ENCODE data around the gene FRK.

Gene FRK

DNA sequence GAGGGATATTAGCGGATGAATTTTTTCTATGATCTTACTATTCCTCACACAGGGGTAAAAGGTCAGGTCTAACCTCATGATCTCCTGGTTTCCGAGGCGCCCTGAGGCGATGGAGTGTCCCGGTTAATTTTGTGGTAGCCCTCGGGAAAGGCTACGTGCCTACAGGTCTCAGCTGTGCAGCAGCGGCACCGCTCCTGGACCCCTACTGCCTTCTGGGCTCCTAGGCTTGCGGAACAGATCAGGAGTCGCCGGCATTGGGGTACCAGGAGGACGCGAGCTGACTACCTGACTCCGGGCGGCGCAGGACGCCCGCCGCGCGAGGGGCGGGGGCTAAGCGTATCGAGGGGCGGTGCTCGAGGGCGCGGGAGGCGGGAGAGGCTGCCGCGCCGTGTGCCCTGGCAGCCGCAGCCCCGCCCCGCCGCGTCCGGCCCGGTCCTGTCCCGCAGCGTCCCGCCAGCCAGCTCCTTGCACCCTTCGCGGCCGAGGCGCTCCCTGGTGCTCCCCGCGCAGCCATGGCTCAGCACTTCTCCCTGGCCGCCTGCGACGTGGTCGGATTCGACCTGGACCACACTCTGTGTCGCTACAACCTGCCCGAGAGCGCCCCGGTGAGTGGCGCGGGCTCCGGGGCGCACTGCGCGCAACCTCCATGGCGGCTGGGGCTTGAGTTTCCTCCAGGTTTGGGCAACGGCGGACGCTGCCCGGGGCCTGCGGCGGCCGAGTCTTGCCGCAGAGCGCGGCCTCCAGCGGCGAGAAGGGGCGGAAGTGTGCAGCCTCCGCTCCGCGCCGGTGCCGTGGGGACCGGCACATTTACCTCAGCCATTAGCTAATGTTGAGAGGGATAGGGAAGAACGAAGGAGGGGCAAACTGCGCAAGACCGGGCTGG, 40.0 kb upstream of the FRK start, which contains the start of gene NT5DC1 (continued):
- TF ChIP-seq ZNF18 (tag by site-specific recombination; IDR thresholded peaks at IDR 0.05) = 0 out of 2 replicates have a peak, but pooled peaks have one; percentile 11
- peak; percentile 90; the same call in 1 of the 2 replicates for TF ChIP-seq ZNF792 (tag by site-specific recombination; IDR thresholded peaks at IDR 0.05)
- no peak for TF ChIP-seq ZNF211 (tag by site-specific recombination; IDR thresholded peaks at IDR 0.05; ENCODE audit: low read depth)
- no peak for TF ChIP-seq ZNF292 (tag by site-specific recombination; IDR thresholded peaks at IDR 0.05; ENCODE audit: borderline replicate concordance, low read depth)
- TF ChIP-seq GFI1B (tag by site-specific recombination; IDR thresholded peaks at IDR 0.05) = no peak
- no peak for TF ChIP-seq HOXD13 (CRISPR knock-in tag; IDR thresholded peaks at IDR 0.05; ENCODE audit: borderline replicate concordance)
- TF ChIP-seq MEIS1 (CRISPR knock-in tag; IDR thresholded peaks at IDR 0.05; ENCODE audit: borderline replicate concordance) = no peak
- TF ChIP-seq, protein P1, sequence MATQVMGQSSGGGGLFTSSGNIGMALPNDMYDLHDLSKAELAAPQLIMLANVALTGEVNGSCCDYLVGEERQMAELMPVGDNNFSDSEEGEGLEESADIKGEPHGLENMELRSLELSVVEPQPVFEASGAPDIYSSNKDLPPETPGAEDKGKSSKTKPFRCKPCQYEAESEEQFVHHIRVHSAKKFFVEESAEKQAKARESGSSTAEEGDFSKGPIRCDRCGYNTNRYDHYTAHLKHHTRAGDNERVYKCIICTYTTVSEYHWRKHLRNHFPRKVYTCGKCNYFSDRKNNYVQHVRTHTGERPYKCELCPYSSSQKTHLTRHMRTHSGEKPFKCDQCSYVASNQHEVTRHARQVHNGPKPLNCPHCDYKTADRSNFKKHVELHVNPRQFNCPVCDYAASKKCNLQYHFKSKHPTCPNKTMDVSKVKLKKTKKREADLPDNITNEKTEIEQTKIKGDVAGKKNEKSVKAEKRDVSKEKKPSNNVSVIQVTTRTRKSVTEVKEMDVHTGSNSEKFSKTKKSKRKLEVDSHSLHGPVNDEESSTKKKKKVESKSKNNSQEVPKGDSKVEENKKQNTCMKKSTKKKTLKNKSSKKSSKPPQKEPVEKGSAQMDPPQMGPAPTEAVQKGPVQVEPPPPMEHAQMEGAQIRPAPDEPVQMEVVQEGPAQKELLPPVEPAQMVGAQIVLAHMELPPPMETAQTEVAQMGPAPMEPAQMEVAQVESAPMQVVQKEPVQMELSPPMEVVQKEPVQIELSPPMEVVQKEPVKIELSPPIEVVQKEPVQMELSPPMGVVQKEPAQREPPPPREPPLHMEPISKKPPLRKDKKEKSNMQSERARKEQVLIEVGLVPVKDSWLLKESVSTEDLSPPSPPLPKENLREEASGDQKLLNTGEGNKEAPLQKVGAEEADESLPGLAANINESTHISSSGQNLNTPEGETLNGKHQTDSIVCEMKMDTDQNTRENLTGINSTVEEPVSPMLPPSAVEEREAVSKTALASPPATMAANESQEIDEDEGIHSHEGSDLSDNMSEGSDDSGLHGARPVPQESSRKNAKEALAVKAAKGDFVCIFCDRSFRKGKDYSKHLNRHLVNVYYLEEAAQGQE (tag by site-specific recombination; IDR thresholded peaks at IDR 0.05) = no peak
- TF ChIP-seq ZNF830 (tag by site-specific recombination; IDR thresholded peaks at IDR 0.05; ENCODE audit: low read depth) = no peak
- TF ChIP-seq ZNF391 (tag by site-specific recombination; IDR thresholded peaks at IDR 0.05; ENCODE audit: borderline replicate concordance, low read depth) = peak; percentile 93
- peak; percentile 94 for TF ChIP-seq ZNF600 (tag by site-specific recombination; IDR thresholded peaks at IDR 0.05)
- TF ChIP-seq, protein P2, sequence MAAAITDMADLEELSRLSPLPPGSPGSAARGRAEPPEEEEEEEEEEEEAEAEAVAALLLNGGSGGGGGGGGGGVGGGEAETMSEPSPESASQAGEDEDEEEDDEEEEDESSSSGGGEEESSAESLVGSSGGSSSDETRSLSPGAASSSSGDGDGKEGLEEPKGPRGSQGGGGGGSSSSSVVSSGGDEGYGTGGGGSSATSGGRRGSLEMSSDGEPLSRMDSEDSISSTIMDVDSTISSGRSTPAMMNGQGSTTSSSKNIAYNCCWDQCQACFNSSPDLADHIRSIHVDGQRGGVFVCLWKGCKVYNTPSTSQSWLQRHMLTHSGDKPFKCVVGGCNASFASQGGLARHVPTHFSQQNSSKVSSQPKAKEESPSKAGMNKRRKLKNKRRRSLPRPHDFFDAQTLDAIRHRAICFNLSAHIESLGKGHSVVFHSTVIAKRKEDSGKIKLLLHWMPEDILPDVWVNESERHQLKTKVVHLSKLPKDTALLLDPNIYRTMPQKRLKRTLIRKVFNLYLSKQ (tag by site-specific recombination; IDR thresholded peaks at IDR 0.05; ENCODE audit: borderline replicate concordance) = no peak
- no peak for TF ChIP-seq ZNF138 (tag by site-specific recombination; IDR thresholded peaks at IDR 0.05; ENCODE audit: borderline replicate concordance)
- TF ChIP-seq, protein P3, sequence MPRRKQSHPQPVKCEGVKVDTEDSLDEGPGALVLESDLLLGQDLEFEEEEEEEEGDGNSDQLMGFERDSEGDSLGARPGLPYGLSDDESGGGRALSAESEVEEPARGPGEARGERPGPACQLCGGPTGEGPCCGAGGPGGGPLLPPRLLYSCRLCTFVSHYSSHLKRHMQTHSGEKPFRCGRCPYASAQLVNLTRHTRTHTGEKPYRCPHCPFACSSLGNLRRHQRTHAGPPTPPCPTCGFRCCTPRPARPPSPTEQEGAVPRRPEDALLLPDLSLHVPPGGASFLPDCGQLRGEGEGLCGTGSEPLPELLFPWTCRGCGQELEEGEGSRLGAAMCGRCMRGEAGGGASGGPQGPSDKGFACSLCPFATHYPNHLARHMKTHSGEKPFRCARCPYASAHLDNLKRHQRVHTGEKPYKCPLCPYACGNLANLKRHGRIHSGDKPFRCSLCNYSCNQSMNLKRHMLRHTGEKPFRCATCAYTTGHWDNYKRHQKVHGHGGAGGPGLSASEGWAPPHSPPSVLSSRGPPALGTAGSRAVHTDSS (tag by site-specific recombination; IDR thresholded peaks at IDR 0.05) = peak; percentile 20; the same call in 1 of the 2 replicates
- no peak for TF ChIP-seq ZNF23 (tag by site-specific recombination; IDR thresholded peaks at IDR 0.05; ENCODE audit: borderline replicate concordance)
- no peak for TF ChIP-seq ZNF791 (tag by site-specific recombination; IDR thresholded peaks at IDR 0.05)
- no peak for TF ChIP-seq ZNF140 (tag by site-specific recombination; IDR thresholded peaks at IDR 0.05)
- TF ChIP-seq, protein P4, sequence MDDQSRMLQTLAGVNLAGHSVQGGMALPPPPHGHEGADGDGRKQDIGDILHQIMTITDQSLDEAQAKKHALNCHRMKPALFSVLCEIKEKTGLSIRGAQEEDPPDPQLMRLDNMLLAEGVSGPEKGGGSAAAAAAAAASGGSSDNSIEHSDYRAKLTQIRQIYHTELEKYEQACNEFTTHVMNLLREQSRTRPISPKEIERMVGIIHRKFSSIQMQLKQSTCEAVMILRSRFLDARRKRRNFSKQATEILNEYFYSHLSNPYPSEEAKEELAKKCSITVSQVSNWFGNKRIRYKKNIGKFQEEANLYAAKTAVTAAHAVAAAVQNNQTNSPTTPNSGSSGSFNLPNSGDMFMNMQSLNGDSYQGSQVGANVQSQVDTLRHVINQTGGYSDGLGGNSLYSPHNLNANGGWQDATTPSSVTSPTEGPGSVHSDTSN (CRISPR knock-in tag; IDR thresholded peaks at IDR 0.05) = peak; percentile 93
- TF ChIP-seq ZNF121 (tag by site-specific recombination; IDR thresholded peaks at IDR 0.05) = peak; percentile 33; the same call in 1 of the 2 replicates
- peak; percentile 96 for TF ChIP-seq ZIC2 (tag by site-specific recombination; IDR thresholded peaks at IDR 0.05)
- peak; percentile 91 for TF ChIP-seq ZBTB20 (tag by site-specific recombination; IDR thresholded peaks at IDR 0.05)
- peak; percentile 83 for TF ChIP-seq YY2 (tag by site-specific recombination; IDR thresholded peaks at IDR 0.05)
- TF ChIP-seq ZNF24 (tag by site-specific recombination; IDR thresholded peaks at IDR 0.05) = peak; percentile 55
- no peak; the same call in 1 of the 2 replicates for TF ChIP-seq ZNF335 (tag by site-specific recombination; conservative IDR thresholded peaks at IDR 0.05)
- peak; percentile 94 for TF ChIP-seq ZNF324 (tag by site-specific recombination; IDR thresholded peaks at IDR 0.05)

Data from HEK293 (cell line).